ENCODE results near the gene MPND. TPM values are rescaled to one million over a fixed set of nuclear protein-coding genes. Genes with fewer than 3 reads are reported as not detected.

MPND gene
- total and polyA plus RNA-seq, 2 of the 13 experiments (the other 11 are each of a cell fraction or from before 2014, with no cell fraction given) = 10.8 to 15.8 TPM

- ATAC-seq (no peak), DNase-seq (ENCODE audit: low spot score) (no peak), FAIRE-seq (no peak)
- Histone ChIP-seq H3K36me3 (replicated peaks in 1 of 2; ENCODE audit: control insufficient read depth in 1 of 2, insufficient read depth in 2 of 2, low read length in 2 of 2) (no peaks in the 10 kb centered on the region), H3K9ac (ENCODE audit: insufficient read depth, low read depth, low read length) (no peak overlapping the region), H3K9me3 (ENCODE audit: low read length) (no peaks in the 10 kb centered on the region), H4K20me1 (ENCODE audit: insufficient read depth, low read length) (no peaks in the 10 kb centered on the region), H3K4me2 (ENCODE audit: low read depth, low read length) (0 out of 2 replicates have a peak overlapping the region, but pooled peaks have one; percentile 1), H3K27me3 (ENCODE audit: control insufficient read depth in 1 of 2, insufficient read depth in 2 of 2, low read length in 2 of 2) (no peaks in the 10 kb centered on the region), H3K4me1 (ENCODE audit: insufficient read depth, low read length) (peaks cover 30% of the 10 kb centered on the region), H3K4me3 (replicated peaks in 1 of 3; ENCODE audit: insufficient read depth in 1 of 3, low read depth in 2 of 3, low read length in 3 of 3) (no peak overlapping the region), H3K79me2 (ENCODE audit: insufficient read depth, low read length) (no peaks in the 10 kb centered on the region), H3K27ac (ENCODE audit: extremely low read length, insufficient read depth, low read length) (no peak overlapping the region), H2AFZ (ENCODE audit: low read length) (no peak overlapping the region)
- TF ChIP-seq THAP8 (CRISPR knock-in tag; IDR thresholded peaks at IDR 0.05; ENCODE audit: borderline replicate concordance) (no peak), ATF7 (IDR thresholded peaks at IDR 0.05) (no peak), ATF7 (CRISPR knock-in tag; IDR thresholded peaks at IDR 0.05) (no peak), ZSCAN9 (CRISPR knock-in tag; IDR thresholded peaks at IDR 0.05; ENCODE audit: borderline replicate concordance) (no peak), PHF20 (CRISPR knock-in tag; IDR thresholded peaks at IDR 0.05) (no peak), GTF2F1 (IDR thresholded peaks at IDR 0.05; ENCODE audit: low read length) (no peak), MEF2D (CRISPR knock-in tag; IDR thresholded peaks at IDR 0.05) (no peak), MNT (IDR thresholded peaks at IDR 0.05) (0 out of 2 replicates have a peak, but pooled peaks have one; percentile 18), ZNF710 (CRISPR knock-in tag; IDR thresholded peaks at IDR 0.05; ENCODE audit: borderline replicate concordance) (0 out of 2 replicates have a peak, but pooled peaks have one; percentile 29), ZNF790 (CRISPR knock-in tag; IDR thresholded peaks at IDR 0.05; ENCODE audit: borderline replicate concordance) (no peak), DZIP1 (CRISPR knock-in tag; IDR thresholded peaks at IDR 0.05) (no peak)
- no TSS peak for BruUV-seq (replicated peaks)
- POLR2A ChIA-PET = no interaction called here
- CTCF ChIA-PET (ENCODE audit: low intra/inter-chr PET ratio, low total read pairs) = no interaction called here
- intact Hi-C loops (cut with micrococcal nuclease; ENCODE audit: unreplicated experiment) (no loop called here), in situ Hi-C loops (cut with HindIII; ENCODE audit: extremely low pct_ligation_motif_present, low pct_unique_long_range_greater_than_20kb) (no loop called here)
- WGBS (ENCODE audit: low lambda C conversion rate) = 91% methylated on average over 7 of the region's 7 CpGs
Observed at GRCh38 chr19:4334929-4335570, 8.3 kb upstream of the MPND start.

Data from HepG2 (cell line).